Neural progenitor cell (in vitro differentiated cells): ENCODE data around the gene GAS1.

Experiments
- EZH2 ChIP-seq: fragments of 200-600 bp; sonication (generic); IDR thresholded peaks from 2 replicates; pipeline ENCODE4 v1.6.1; 2017; ENCODE audit warnings: antibody characterized with exemption, mild to moderate bottlenecking, moderate library complexity
- EZH2phosphoT487 ChIP-seq: fragments of 200-600 bp; sonication (generic); IDR thresholded peaks from 2 replicates; pipeline ENCODE4 v1.6.1; 2017; ENCODE audit warnings: antibody characterized with exemption
- TF ChIP-seq, protein P1 (sequence below): fragments of 200-600 bp; sonication (generic); IDR thresholded peaks from 2 replicates; pipeline ENCODE4 v1.5.1; 2017; ENCODE audit warnings: antibody characterized with exemption, mild to moderate bottlenecking

DNA sequence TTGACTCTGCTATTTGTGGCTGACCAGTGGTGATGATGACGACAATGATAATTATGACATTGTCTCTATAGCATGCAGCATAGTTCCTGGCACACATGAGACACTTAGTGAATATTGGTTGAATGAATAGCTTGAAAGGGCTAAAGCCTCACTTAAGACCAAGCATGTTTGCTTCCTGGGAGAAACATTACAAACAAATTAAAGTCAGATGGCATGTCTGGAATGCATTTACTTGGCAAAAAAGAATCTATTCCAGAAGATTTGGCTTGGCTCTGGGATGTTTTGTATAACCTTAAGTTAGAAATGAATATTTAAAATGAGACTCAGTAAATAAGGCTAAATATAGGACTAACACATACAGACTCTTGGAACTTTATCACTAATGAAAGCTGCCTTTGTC is 21.6 kb downstream of the GAS1 start:
- no peak for TF ChIP-seq EZH2
- TF ChIP-seq, protein P1, sequence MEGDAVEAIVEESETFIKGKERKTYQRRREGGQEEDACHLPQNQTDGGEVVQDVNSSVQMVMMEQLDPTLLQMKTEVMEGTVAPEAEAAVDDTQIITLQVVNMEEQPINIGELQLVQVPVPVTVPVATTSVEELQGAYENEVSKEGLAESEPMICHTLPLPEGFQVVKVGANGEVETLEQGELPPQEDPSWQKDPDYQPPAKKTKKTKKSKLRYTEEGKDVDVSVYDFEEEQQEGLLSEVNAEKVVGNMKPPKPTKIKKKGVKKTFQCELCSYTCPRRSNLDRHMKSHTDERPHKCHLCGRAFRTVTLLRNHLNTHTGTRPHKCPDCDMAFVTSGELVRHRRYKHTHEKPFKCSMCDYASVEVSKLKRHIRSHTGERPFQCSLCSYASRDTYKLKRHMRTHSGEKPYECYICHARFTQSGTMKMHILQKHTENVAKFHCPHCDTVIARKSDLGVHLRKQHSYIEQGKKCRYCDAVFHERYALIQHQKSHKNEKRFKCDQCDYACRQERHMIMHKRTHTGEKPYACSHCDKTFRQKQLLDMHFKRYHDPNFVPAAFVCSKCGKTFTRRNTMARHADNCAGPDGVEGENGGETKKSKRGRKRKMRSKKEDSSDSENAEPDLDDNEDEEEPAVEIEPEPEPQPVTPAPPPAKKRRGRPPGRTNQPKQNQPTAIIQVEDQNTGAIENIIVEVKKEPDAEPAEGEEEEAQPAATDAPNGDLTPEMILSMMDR = no peak
- TF ChIP-seq EZH2phosphoT487 = no peak
